ENCODE data around the gene NRROS. TPM values are rescaled to one million over a fixed set of nuclear protein-coding genes. Genes with fewer than 3 reads are reported as not detected.

NRROS gene
- total and polyA plus RNA-seq, 10 of the 15 experiments (the other 5 are each of a cell fraction or from before 2014, with no cell fraction given): 0.35 to 42.2 (median 12.6) TPM

GRCh38 chr3:196599734-196600128 is 39.8 kb upstream of the NRROS start (continued):
- TF ChIP-seq RCOR1 (conservative IDR thresholded peaks at IDR 0.05; ENCODE audit: low read depth, low read length) (no peak), PAX8 (IDR thresholded peaks at IDR 0.05) (no peak)

- H3K4me3 ChIP-seq: no peak overlapping the region
- H3K79me2 ChIP-seq (ENCODE audit: control insufficient read depth, insufficient read depth, low read length): no peaks in the 10 kb centered on the region
- H3K27ac ChIP-seq (ENCODE audit: control insufficient read depth, insufficient read depth): no peak overlapping the region
- no peak for TF ChIP-seq HDGF (IDR thresholded peaks at IDR 0.05)
- TF ChIP-seq NR2F1 (conservative IDR thresholded peaks at IDR 0.05): no peak
- TF ChIP-seq PKNOX1 (IDR thresholded peaks at IDR 0.05): no peak
- TF ChIP-seq SREBF1 (IDR thresholded peaks at IDR 0.05; ENCODE audit: low read length): no peak
- no peak for TF ChIP-seq BACH1 (IDR thresholded peaks at IDR 0.05; ENCODE audit: borderline replicate concordance)
- no peak for TF ChIP-seq ZZZ3 (IDR thresholded peaks at IDR 0.05; ENCODE audit: control insufficient read depth, insufficient read length, low read depth)
- TF ChIP-seq PAX8 (IDR thresholded peaks at IDR 0.05): no peak
- no peak for TF ChIP-seq ZNF24 (IDR thresholded peaks at IDR 0.05)
- TF ChIP-seq LARP7 (IDR thresholded peaks at IDR 0.05): no peak
- TF ChIP-seq REST (IDR thresholded peaks at IDR 0.05; ENCODE audit: low read depth, low read length): no peak
- no peak for TF ChIP-seq SMAD1 (IDR thresholded peaks at IDR 0.05; ENCODE audit: low read depth, partially characterized antibody)
- TF ChIP-seq ZNF274 (IDR thresholded peaks at IDR 0.05; ENCODE audit: insufficient read depth, insufficient read length): no peak
- no peak for TF ChIP-seq FOXM1 (IDR thresholded peaks at IDR 0.05; ENCODE audit: low read depth, low read length)
- TF ChIP-seq ELK1 (IDR thresholded peaks at IDR 0.05; ENCODE audit: low read depth, low read length): no peak
- TF ChIP-seq EZH2 (IDR thresholded peaks at IDR 0.05; ENCODE audit: borderline replicate concordance, control insufficient read depth, low read depth, low read length): no peak
- no peak for TF ChIP-seq SKIL (IDR thresholded peaks at IDR 0.05; ENCODE audit: low read depth, poor library complexity, severe bottlenecking)
- intact Hi-C loops (cut with micrococcal nuclease; ENCODE audit: unreplicated experiment): no loop called here
- peaks cover 0 to 2% of the 10 kb centered on the region in 2 experiments; a peak in 2 of 4 replicates for H3K27me3 ChIP-seq (replicated peaks in 1 of 2; ENCODE audit: control insufficient read depth in 2 of 2, insufficient read depth in 2 of 2, low read length in 1 of 2)
- SMC1A ChIA-PET (ENCODE audit: uncharacterized antibody, unreplicated experiment): interaction anchor here (0.6 kb wide), 1 partner anchor 404 kb away, joined by 3 read pairs; no protein-coding TSS in a partner anchor
- in situ Hi-C loops (cut with MboI): no loop called here
- no peaks in the 10 kb centered on the region for H3K9me3 ChIP-seq (replicated peaks; ENCODE audit: control insufficient read depth, insufficient read depth, low read length)
- no peaks in the 10 kb centered on the region for H3K4me1 ChIP-seq (ENCODE audit: control insufficient read depth, insufficient read depth, low read length)
- no peak overlapping the region for H3K9ac ChIP-seq (ENCODE audit: control insufficient read depth, insufficient read depth, low read length)
- H3K4me2 ChIP-seq (ENCODE audit: control insufficient read depth, insufficient read depth): no peak overlapping the region
- RAD21 ChIA-PET (ENCODE audit: unreplicated experiment): no interaction called here
- no peaks in the 10 kb centered on the region for H3K36me3 ChIP-seq (ENCODE audit: control insufficient read depth in 2 of 2, insufficient read depth in 2 of 2, low read length in 1 of 2)
- ATAC-seq (no peak), FAIRE-seq (no peak), DNase-seq (ENCODE audit: low read depth, low spot score) (no peak)
- H4K20me1 ChIP-seq (ENCODE audit: control insufficient read depth, insufficient read depth): no peaks in the 10 kb centered on the region
- H2AFZ ChIP-seq (ENCODE audit: control insufficient read depth, low read depth, low read length): no peak overlapping the region
- CTCF ChIA-PET: no interaction called here
- WGBS (ENCODE audit: insufficient coverage, insufficient replicate concordance, low lambda C conversion rate, missing lambda C conversion rate): 59% methylated on average over 7 of the region's 7 CpGs
- POLR2A ChIA-PET: no interaction called here
- no TSS peak for BruUV-seq (replicated peaks)
Observed at GRCh38 chr3:196600359-196600758, 39.1 kb upstream of the NRROS start.

Measured in GM12878 (cell line).